ENCODE results near the gene PPARA.

The PPARA gene

DNA sequence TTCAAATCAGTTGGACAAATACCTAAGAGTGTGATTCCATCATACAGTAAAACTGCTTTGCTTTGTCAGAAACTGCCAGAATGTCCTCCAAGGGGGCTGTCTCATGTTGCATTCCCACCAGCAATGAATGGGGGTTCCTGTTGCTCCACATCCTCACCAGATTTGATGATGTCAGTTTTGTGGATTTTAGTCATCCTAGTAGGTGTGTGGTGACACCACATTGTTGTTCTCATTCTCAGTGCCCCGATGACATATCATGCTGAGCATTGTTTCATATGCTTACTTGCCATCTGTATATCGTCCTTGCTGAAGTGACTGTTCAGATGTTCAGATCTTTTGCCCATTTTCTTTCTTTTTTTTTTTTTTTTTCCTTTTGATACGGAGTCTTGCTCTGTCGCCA lies 62.7 kb downstream of the PPARA start:
- DNase-seq (ENCODE audit: low read depth) = no peak
- TF ChIP-seq, protein P1, sequence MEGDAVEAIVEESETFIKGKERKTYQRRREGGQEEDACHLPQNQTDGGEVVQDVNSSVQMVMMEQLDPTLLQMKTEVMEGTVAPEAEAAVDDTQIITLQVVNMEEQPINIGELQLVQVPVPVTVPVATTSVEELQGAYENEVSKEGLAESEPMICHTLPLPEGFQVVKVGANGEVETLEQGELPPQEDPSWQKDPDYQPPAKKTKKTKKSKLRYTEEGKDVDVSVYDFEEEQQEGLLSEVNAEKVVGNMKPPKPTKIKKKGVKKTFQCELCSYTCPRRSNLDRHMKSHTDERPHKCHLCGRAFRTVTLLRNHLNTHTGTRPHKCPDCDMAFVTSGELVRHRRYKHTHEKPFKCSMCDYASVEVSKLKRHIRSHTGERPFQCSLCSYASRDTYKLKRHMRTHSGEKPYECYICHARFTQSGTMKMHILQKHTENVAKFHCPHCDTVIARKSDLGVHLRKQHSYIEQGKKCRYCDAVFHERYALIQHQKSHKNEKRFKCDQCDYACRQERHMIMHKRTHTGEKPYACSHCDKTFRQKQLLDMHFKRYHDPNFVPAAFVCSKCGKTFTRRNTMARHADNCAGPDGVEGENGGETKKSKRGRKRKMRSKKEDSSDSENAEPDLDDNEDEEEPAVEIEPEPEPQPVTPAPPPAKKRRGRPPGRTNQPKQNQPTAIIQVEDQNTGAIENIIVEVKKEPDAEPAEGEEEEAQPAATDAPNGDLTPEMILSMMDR (IDR thresholded peaks at IDR 0.05; ENCODE audit: low read length, missing control alignments) = no peak
- H3K4me3 ChIP-seq (replicated peaks; ENCODE audit: low read depth, low read length) = no peak overlapping the region

DNA sequence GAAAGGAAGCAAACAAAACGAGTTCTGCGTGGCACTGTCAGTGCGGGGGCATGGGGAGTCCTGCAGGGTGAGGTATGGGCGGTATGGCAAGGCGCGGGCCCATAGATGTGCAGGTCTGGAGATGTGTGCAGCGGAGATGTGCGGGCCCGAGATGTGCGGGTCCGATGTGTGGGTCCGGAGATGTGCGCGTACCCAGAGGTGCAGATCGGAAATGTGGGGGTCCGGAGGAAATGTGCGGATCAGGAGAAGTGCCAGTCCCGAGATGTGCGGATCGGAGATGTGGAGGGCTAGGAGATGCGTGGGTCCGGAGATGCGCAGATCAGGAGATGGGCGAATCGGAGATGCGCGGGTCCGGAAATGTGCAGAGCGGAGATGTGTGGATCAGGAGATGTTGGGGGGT lies 63.8 kb downstream of the PPARA start:
- no peak overlapping the region for H3K4me3 ChIP-seq (replicated peaks; ENCODE audit: low read depth, low read length)
- TF ChIP-seq, protein P1 (IDR thresholded peaks at IDR 0.05; ENCODE audit: low read length, missing control alignments) = no peak
- DNase-seq (ENCODE audit: low read depth) = no peak

DNA sequence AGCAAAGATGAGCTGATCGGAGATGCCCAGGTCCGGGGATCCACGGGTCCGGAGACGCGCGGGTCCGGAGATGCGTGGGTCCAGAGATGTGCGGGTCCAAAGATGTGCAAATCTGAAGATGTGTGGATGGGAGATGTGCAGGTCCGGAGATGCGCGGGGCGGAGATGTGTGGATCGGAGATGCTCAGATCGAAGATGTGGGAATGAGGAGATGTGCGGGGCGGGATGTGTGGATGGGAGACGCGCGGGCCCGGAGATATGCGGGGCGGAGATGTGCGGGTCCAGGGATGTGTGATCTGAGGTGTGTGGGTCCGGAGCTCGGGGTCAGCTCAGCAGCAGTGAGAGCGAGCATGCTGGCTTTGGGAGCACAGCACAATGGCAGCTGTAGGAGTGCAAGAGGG lies 64.3 kb downstream of the PPARA start:
- TF ChIP-seq, protein P1 (IDR thresholded peaks at IDR 0.05; ENCODE audit: low read length, missing control alignments) = no peak
- H3K4me3 ChIP-seq (replicated peaks; ENCODE audit: low read depth, low read length) = no peak overlapping the region

DNA sequence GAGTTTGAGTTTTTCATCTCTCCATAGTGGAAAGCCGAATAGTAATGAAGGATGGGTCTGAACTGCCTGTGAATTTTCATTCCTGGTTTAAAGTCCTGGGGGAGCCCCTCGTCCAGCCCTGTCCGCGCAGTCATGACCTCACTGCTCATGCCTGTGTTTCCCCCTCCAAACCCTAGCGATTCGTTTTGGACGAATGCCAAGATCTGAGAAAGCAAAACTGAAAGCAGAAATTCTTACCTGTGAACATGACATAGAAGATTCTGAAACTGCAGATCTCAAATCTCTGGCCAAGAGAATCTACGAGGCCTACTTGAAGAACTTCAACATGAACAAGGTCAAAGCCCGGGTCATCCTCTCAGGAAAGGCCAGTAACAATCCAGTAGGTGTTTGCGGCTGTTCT lies 69.3 kb downstream of the PPARA start:
- TF ChIP-seq, protein P1 (IDR thresholded peaks at IDR 0.05; ENCODE audit: low read length, missing control alignments) = no peak
- DNase-seq (ENCODE audit: low read depth) = no peak
- H3K4me3 ChIP-seq (replicated peaks; ENCODE audit: low read depth, low read length) = no peak overlapping the region

More for the DNA sequence above, 64.3 kb downstream of the PPARA start:
- DNase-seq (ENCODE audit: low read depth) = no peak

DNA sequence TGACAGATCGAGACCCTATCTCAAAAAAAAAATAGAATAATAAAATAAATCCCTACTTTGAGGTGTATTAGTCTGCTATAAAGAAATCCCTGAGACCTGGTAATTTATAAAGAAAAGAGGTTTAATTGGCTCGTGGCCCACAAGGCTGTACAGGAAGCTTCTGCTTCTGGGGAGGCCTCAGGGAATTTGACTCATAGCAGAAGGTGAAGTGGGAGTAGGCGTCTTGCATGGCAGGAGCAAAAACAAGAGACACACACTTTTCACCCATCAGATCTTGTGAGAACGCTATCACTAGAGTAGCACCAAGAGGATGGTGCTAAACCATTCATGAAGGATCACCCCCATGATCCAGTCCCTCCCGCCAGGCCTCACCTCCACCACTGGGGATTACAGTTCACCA lies 70.6 kb downstream of the PPARA start:
- TF ChIP-seq, protein P1 (IDR thresholded peaks at IDR 0.05; ENCODE audit: low read length, missing control alignments) = no peak
- no peak overlapping the region for H3K4me3 ChIP-seq (replicated peaks; ENCODE audit: low read depth, low read length)
- DNase-seq (ENCODE audit: low read depth) = peak; percentile 42

GRCh38 chr22:46224044-46224897 lies 73.9 kb downstream of the PPARA start:
- TF ChIP-seq, protein P1 (IDR thresholded peaks at IDR 0.05; ENCODE audit: low read length, missing control alignments) = no peak
- no peak for DNase-seq (ENCODE audit: low read depth)
- H3K4me3 ChIP-seq (replicated peaks; ENCODE audit: low read depth, low read length) = no peak overlapping the region

DNA sequence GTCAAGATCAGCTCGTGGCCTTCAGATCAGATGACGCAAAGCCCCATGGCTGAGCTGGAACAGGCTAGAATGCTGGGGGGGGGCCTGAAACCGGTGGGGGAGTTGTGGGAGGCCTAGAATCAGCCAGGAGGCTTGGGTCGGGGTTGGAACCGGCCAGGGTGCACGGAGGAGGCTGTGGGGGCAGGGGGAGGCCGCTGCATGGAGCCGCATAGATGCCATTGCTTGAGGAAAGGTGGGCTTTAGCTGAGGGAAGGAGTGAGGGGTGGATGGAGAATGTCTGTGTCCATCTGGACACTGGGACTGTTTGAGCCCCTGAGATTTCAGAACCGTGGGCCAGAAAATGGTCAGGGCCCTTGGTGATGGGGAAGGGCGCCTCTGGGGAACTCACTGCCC lies 74.6 kb downstream of the PPARA start:
- H3K4me3 ChIP-seq (replicated peaks; ENCODE audit: low read depth, low read length) = no peak overlapping the region
- no peak for DNase-seq (ENCODE audit: low read depth)
- TF ChIP-seq, protein P1 (IDR thresholded peaks at IDR 0.05; ENCODE audit: low read length, missing control alignments) = no peak
